GM19023 (cell line): Measurements from ENCODE around the gene GPRIN3.
"Not testable (repeated sequence)": the region's sequence is repeated elsewhere in the genome, so short reads cannot be mapped to it uniquely, and the experiment has no call there.

ENCODE experiments used
- ATAC-seq: cut with Tn5 transposase; IDR thresholded peaks from one replicate; pipeline ENCODE4 v1.9.1; 2021; ENCODE audit warnings: mild to moderate bottlenecking, moderate library complexity; ENCODE audit not compliant: unreplicated experiment

The GPRIN3 gene

GRCh38 chr4:89314291-89314690 is 6.7 kb upstream of the GPRIN3 start:
- no peak for ATAC-seq

- no peak for ATAC-seq
Measured at GRCh38 chr4:89312066-89312465, 4.5 kb upstream of the GPRIN3 start.

- ATAC-seq = no peak
Measured at GRCh38 chr4:89311433-89311832, 3.8 kb upstream of the GPRIN3 start.

DNA sequence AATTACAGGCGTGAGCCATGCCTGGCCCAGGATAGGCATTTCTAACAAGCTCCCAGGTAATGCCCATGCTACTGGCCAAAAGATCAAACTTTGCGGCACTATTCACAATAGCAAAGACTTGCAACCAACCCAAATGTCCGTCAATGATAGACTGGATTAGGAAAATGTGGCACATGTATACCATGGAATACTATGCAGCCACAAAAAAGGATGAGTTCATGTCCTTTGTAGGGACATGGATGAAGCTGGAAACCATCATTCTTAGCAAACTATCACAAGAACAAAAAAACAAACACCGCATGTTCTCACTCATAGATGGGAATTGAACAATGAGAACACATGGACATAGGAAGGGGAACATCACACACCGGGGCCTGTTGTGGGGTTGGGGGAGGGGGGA is 1.6 kb upstream of the GPRIN3 start:
- not testable (repeated sequence) for ATAC-seq

- ATAC-seq = no peak
Measured at GRCh38 chr4:89308161-89308500, 531 bp upstream of the GPRIN3 start.

DNA sequence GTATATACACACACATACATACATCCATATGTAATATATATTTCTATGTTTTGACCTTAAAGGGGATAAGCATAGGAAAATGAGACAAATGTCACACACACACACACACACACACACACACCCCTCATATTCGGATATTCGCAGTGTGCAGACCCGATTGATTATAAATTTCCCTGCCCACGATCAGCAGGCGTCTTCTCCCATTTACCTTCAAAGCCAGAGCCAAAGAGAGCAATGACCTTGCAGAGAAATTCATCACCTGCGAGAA is 488 bp downstream of the GPRIN3 start:
- no peak for ATAC-seq

DNA sequence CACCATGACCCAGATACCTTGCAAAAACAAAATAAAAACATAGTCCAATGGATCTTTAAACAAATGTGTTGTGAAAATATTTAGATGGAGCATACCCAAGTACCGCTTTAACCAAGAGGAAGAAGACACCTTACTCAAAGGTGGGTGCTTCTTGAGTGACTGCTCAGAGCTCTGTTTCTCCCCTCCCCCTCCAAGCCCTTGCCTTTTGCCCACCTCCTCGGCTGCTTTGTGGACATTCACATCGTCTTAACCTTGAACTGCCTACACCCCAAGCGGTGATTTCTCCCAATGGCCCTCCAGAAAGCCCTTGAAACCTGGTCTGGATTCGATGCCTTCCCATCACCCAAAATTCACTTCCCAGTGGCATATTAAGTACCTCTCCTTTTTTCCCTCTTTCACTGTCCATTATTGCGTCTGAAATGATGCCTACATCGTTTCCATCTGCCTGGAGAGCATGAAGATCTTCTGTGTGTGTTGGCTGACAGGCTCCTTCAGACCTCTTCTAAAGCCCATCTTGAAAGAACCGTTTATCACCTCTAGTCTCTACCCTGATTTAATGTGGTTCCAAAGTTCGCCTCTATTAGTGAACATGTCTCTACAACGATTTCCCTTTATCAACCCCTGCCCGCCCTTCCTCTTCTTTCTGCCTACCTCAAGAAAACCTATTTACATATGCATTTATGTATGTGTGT is 968 bp downstream of the GPRIN3 start:
- no peak for ATAC-seq

- ATAC-seq = no peak
Measured at GRCh38 chr4:89305712-89306437, 1.7 kb downstream of the GPRIN3 start.

DNA sequence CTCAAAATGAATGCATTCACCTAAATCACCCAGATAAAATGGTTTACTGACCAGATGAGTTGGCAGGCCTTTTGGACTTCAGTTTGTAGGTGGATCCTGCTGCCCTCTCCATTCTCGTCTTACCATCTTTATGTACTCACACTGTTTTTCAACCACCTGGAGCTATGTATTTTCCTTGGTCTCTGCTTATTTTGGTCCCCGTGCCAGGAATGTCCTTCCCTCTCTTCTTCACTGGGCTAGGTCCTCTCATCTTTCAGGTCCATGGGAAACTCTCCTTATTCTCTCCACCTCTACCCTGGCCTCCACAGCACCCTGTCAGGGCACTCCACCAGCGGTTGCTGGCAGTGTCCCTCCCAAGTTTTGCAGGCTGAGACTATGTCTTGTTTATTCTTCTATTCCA is 2.6 kb downstream of the GPRIN3 start:
- ATAC-seq = no peak

- ATAC-seq = no peak
Measured at GRCh38 chr4:89303814-89304388, 3.7 kb downstream of the GPRIN3 start.

GRCh38 chr4:89303177-89303576 is 4.4 kb downstream of the GPRIN3 start:
- no peak for ATAC-seq

DNA sequence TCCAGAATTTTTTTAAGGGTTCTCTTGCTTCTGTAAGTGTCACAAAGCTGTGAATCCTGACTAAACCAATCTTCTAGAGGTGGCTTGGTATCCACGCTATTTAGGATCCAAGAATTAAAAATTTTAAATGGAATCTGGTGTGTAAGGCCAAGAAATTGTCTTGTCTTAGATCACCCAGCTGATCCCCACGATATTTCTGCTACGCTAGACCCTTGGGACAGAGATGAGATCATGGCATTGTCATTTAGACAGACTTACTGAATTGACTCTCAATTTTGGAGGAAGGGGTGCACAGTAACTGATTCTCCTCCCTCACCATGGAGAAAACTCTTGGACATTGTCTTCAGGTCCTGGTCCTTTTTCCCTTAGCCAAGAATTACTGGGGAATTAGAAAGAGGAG is 5.7 kb downstream of the GPRIN3 start:
- no peak for ATAC-seq

- no peak for ATAC-seq
Measured at GRCh38 chr4:89301003-89301402, 6.6 kb downstream of the GPRIN3 start.

- no peak for ATAC-seq
Measured at GRCh38 chr4:89300499-89300898, 7.1 kb downstream of the GPRIN3 start.

DNA sequence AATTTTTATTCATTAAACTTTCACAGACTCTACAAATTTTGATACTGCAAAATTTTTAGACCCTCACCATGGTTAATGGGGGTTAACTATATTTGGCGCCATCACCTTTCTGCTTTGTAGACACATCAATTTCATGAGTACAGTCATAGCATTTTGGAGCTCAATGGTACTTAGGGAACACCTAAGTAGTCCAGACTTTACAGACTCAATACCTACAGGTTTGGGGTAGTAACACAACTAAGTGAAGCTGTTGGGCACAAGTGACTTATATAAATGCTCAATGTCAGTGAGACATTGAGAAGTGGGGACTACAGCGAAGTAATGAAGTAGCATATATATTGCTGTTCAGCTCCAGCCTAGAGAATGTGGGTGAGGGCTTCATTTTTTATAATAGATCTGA is 7.5 kb downstream of the GPRIN3 start:
- no peak for ATAC-seq

- ATAC-seq = no peak
Measured at GRCh38 chr4:89299153-89299791, 8.3 kb downstream of the GPRIN3 start.

DNA sequence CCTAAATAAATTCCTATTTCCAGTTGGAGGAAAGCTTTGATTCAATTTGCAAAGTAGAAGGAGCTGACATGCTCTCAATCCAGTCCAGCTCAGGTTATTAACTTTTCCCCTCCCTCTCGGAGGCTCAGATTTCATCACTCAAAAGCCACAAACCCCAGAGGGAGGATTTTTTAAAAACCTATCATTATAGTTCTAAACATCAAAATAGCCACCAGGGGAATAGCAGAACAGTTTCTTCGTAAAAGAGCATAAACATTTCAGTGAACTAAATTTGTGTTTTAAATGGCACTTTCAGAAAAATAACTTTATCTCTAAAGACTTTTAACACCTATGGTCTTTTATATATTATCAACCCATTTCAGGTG is 8.8 kb downstream of the GPRIN3 start:
- no peak for ATAC-seq

- ATAC-seq = no peak
Measured at GRCh38 chr4:89298155-89298554, 9.4 kb downstream of the GPRIN3 start.

GRCh38 chr4:89296896-89297295 is 10.7 kb downstream of the GPRIN3 start:
- no peak for ATAC-seq

DNA sequence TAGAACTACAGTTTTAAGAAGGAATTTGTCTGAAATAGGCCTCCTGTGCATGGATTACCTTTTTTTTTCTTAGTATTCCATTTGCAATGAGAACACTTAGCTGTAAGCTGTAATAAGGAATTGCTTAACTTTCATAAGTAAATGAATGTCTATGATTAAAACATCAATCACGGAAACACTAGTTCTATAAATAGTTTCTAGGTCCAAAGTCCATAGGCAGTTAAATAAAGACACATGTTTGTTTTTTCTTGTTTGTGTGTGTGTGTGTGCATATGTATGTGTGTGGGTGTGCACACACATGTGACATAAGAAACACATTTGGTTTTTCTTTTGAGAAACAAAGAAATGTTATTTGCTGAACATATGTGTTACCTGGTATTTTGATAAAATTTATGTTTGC is 11.2 kb downstream of the GPRIN3 start:
- no peak for ATAC-seq

DNA sequence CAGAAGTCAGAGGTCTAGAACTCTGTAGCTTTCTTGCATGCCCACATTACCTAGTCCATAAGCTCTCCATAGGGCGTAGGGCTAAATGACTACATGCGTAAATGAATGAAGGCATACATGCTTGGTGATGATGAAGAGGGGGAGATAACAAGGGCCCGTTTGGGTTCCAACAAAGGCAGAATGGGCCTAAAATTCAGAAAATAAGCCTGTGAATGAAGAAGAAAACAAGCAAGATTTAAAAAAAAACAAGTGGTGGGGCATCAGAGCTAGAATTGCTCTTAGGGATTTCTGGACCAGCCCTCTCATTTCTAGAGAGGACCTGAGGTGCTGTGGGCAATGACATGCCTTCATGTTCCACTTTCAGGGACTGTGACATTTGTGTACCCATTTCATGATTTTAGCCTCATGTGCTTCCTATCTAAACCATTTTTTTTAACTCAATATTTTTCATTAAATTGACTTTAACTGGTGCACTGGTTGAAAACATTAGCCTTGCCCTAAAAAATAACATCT is 12.1 kb downstream of the GPRIN3 start:
- ATAC-seq = no peak
